HG03039 (cell line): ENCODE data around the gene LDLRAP1.
"Not testable (repeated sequence)": the region's sequence is repeated elsewhere in the genome, so short reads cannot be mapped to it uniquely, and the experiment has no call there.

Experiments
- ATAC-seq: cut with Tn5 transposase; IDR thresholded peaks from one replicate; pipeline ENCODE4 v1.9.1; 2021; ENCODE audit warnings: mild to moderate bottlenecking, moderate library complexity; ENCODE audit not compliant: unreplicated experiment

LDLRAP1 gene

DNA sequence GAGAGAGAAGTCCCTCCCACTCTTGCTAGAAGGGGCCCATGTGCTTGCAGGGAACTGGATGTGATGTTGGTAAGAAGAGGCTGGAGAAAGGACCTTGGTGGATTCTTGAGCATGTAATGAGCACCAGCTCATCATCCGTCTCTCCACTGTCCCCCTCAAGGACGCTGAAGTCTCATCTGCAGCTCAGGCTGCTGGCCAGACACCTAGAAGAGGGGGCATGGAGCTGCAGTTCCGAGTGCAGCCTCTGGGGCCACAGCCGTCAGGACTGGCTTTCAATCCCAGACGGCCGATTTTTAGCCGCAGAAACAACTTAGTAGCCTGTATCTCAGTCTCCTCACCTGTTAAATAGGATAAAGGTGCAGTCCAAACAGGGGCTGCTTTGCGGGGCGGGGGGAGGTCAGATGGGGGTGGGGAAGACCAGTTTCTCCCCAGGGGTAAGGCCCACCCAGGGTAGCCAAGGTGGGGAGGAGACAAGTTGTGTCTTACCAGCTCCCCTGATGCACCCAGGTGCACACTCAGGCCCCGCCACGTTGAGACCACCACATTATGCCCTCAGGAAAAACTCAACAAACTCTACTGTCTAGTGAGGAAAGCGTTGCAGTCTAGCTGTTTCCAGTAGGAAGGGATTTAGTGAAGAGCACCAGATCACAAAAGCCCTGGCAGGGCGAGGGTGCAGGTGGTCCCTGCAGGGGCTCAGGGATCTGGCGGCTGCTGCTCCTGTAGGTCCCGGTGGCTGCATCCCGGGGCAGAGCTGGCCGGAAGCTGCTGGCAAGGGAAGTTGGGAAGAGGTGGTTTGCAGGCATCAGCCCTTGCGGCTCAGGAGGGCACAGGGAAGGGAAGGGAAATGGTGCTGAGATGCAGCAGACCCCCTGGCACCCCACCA is 29.5 kb downstream of the LDLRAP1 start:
- no peak for ATAC-seq

DNA sequence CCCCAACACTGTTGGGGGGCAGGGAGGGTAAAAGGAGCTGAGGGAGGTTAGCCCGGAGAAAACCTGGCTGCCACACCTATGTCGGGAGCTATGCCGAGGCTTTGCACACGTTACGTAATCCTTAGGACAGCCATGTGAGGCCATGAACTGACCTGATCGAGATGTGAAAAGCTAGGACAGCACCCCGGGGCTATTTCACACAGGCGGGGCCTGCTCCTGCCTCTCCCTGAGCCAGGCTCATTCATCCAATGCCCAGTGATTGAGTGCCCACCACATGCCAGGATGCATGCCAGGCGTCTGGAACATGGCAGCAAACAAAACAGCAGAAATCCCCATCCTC is 30.2 kb downstream of the LDLRAP1 start:
- no peak for ATAC-seq

DNA sequence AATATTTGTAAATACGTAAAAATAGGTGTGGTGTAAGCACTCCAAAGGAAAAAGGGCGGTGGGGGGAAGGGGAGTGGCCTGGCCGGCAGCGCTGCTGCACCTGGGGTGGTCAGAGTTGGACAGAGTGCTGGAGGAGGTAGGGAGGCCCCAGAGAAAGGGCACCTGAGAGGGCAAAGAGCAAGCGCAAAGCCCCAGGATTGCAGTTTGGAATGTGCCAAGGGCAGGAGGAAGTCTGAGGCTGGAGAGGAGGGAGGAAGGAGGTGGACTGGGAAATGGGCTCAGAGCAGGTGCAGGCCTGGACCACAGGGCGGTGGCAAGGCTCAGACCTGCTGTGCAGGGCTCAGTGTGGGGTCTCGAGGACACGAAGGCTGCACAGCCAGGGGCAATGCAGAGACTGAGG is 30.6 kb downstream of the LDLRAP1 start:
- ATAC-seq, result no peak

DNA sequence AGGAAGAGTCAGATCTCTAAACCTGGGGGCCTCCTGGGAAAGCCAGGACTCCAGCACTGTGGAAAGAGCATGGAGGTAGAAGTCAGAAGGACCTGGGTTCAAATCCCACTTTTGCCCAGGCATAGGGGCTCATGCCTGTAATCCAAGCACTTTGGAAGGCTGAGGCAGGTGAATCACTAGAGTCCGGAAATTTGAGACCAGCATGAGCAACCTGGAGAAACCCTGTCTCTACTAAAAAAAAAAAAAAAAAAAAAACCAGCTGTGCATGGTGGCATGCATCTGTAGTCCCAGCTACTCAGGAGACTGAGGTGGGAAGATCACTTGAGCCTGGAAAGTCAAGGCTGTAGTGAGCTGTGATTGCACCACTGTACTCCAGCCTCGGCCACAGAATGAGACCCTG is 31.8 kb downstream of the LDLRAP1 start:
- no peak for ATAC-seq

- no peak for ATAC-seq
Measured at GRCh38 chr1:25576459-25577133, 33.2 kb downstream of the LDLRAP1 start.

DNA sequence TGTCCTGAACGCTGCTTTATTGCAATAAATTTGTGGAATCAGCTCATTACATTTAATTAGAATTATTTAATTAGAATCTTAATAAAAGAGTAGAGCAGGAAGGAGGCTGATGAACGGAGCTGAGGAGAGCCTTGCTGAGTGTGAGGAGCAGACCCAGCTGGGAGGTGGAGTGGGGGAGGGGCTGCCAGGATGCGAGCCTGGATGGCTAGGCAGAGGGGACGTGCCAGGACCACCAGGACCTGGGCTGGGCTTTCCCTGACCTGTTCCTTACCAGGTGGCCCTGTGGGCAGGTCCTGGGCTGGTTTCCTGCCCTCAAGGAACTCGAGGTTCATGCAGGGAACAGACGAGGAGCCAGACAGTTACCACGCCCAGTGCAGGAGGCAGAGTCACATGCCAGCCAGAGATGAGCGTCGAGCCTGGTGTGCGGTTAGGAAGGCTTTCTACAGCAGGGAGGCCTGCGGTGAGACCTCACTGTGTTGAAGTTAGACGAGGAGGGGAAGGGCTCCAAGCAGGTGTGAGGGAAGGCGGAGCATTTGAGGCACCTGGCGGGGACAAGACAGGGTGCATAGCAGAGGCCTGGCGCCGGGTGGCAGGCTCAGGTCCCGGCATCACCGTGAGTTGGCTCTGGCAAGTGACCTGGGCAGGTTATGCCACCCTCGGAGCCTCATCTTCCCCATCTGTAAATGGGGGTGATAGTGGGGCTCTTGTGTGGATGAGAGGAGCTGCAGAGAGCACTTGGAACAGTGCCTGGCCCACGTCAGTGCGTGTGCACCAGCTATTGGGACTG is 33.9 kb downstream of the LDLRAP1 start:
- ATAC-seq, result no peak

DNA sequence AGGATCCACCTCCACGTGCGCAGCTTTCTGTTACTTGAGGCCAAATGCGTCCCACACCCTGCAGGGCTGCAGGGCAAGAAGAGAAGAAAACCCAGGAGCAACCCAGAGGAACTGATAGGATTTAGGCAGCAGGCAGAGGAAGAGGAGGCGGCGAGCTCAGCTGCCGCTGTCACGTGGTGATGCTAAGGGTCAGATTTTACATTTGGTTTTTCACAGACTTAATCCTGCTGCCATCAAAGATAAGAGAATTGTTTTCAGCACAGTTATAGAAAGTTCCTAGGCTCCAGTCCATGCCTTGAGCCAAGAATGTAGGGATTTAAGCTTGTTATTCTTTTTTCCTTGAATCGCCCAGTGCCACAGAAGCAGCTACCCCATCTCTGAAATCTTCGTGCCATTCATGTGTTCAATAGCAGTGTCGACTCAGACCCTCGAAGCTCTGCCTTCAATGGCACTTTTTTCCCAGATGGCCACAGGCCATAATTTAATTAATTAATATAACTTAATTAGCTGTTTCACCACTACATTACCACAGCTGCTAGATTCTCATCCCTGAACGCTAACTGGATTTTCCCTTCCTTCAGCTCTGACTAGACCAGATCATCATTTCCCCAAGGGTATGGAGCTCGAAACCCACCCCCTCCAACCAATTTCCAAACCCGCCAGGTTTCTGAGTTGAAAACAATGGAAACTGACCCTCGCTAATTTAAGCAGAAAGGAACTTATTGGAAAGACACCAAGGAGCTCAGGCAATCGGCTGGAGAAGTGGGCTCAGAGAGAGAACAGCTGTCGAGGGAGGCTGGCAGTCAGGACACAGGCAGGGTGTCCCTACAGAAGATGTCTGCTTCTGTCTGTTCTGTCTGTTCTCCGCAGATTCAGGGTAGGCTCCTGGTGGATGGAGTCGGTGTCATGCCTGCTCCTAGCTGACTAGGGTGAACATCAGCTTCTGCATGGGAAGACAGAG is 36.2 kb downstream of the LDLRAP1 start:
- no peak for ATAC-seq

GRCh38 chr1:25580927-25581326 is 37.5 kb downstream of the LDLRAP1 start:
- ATAC-seq, result no peak

- no peak for ATAC-seq
Measured at GRCh38 chr1:25581764-25582163, 38.4 kb downstream of the LDLRAP1 start.

DNA sequence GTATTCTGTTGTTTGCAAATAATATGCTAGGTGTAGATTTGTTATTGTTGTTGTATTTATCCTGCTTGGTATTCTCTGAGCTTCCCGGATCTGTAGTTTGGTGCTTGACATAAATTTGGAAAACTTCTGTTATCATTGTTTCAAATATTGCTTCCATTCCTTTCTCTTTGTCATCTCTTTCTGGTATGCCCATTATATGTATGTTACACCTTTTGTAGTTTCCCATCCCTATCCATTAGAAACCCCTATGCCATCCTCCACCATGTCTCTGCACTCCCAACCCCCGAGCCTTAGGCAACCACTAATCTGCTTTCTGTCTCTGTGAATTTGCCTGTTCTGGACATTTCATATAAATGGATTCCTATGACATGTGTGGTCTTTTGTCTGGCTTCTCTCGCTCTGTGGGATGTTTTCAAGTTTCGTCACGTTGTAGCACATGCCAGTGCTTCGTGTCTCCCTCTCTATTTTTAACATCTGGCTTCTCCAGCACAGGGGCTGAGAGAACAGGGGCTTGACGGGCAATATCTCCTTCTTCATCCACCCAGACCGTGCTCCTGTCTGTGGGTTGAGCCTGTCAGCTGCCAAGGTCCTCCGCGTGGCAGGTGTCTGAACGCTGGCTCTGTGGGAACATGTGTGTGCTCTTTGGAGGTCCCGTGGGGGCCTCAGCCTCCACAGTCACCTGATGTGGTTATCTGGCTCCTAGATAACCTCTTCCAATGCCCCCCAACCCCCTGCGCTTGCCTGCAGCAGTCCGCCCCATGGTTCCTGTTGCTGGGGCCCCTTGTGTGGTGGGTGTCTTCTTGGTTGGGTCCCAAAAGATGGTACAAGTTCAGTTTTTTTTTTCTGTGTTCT is 40.3 kb downstream of the LDLRAP1 start:
- ATAC-seq, result no peak

DNA sequence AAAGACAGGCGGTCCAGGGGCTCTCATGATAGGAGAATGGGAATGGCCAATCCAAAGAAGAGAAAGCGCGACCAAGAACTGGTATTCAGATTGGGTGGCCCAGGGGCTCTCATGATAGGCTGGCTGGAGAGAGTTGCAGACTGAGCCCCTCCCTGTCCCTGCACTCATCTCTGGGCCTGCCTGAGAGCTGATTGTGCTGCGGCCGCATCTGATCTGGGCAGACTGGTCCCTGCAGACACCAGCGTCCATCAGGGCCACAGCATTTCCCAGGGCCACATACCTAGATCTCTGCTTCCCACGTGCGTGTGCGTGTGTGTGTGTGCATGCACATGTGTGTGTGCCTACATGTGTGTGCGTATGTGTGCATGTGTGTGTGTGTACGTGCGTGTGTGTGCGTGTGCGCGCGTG is 42.8 kb downstream of the LDLRAP1 start:
- ATAC-seq, result no peak

DNA sequence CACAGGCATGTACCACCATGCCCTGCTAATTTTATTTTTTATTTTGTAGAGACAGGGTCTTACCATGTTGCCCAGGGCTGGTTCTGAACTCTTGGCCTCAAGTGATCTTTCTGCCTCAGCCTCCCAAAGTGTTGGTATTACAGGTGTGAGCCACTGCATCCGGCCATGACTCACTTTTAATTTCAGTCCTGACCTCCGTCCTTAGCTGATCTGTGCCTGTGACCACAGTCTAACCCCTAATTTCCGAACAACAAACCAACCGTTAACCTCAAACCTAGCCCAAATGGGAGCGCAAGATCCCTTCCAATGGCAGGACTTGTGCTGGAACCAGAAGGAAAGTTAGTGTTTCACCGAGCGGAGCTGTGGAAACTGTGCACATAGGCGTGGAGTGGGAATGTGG is 43.9 kb downstream of the LDLRAP1 start:
- ATAC-seq, result no peak

DNA sequence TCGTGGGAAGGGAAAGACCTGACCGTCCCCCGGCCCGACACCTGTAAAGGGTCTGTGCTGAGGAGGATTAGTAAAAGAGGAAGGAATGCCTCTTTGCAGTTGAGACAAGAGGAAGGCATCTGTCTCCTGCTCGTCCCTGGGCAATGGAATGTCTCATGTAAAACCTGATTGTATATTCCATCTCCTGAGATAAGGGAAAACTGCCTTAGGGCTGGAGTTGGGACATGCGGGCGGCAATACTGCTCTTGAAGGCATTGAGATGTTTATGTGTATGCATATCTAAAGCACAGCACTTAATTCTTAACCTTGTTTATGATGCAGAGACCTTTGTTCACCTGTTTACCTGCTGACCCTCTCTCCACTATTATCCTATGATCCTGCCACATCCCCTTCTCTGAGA is 44.8 kb downstream of the LDLRAP1 start:
- not testable (repeated sequence) for ATAC-seq

GRCh38 chr1:25588786-25589185 is 45.4 kb downstream of the LDLRAP1 start:
- not testable (repeated sequence) for ATAC-seq

- ATAC-seq, result no peak
Measured at GRCh38 chr1:25590096-25590824, 46.9 kb downstream of the LDLRAP1 start.

DNA sequence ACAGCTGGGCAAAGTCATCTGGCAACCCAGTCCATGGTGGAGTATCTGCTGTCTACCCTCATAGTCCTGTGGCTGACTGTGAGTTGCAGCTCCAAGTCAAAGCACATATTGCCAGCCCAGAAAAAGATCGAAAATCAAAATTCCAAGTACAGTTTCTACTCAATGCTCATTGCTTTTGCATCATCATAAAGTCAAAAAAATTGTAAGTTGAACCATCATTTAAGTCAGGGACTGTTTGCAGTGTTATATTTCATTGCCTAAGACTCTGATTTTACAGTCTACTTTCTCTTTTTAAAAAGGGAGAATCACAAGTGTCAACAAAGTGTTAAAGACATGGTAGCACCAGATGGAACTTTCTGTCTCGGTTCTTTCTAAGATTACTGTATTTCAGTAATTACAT is 50.5 kb downstream of the LDLRAP1 start:
- no peak for ATAC-seq

DNA sequence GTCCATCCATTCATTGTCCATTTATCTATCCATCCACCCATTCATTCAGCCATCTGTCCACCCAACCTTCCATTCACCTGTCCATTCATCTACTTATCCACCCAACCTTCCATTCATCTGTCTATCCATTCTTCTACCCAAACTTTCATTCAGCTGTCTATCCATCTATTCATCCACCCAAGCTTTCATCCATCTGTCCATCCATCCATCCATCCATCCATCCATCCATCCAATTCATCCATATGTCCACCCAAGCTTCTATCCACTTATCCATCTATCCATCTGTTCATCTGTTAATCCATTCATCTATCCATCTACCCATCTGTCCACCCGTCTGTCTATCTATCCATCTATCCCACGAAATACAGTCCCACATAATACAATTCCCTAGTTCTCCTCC is 51.6 kb downstream of the LDLRAP1 start:
- no peak for ATAC-seq

DNA sequence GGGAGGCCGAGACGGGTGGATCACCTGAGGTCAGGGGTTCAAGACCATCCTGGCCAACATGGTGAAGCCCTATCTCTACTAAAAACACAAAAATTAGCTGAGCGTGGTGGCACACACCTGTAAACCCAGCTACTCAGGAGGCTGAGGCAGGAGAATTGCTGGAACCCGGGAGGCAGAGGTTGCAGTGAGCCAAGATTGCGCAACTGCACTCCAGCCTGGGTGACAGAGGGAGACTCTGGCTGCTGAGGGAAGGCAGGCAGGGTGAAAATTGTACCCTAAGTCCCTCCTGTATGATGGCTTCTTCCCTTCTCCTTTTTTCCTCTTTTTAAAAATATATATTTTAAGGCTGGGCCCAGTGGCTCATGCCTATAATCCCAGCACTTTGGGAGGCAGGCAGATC is 53.2 kb downstream of the LDLRAP1 start:
- not testable (repeated sequence) for ATAC-seq

GRCh38 chr1:25598879-25599278 is 55.5 kb downstream of the LDLRAP1 start:
- ATAC-seq, result no peak
